Muscle layer of duodenum (tissue), 2 donors: ENCODE data around the gene COL23A1.

Experiments used
- H3K27ac ChIP-seq: one replicate; pipeline ENCODE4 v1.7.0; 2013; ENCODE audit warnings: mild to moderate bottlenecking, low read length
- H3K27me3 ChIP-seq: one replicate; pipeline ENCODE4 v1.7.0; 2013; ENCODE audit warnings: low read depth, mild to moderate bottlenecking, control low read depth, low read length
- H3K36me3 ChIP-seq, 2 donors: one replicate each; pipeline ENCODE4 v1.7.0; 2013; ENCODE audit warnings: low read length in 2 of 2, control low read depth in 1 of 2, mild to moderate bottlenecking in 1 of 2; ENCODE audit not compliant: insufficient read depth in 2 of 2, control insufficient read depth in 1 of 2
- H3K4me1 ChIP-seq, 2 donors: one replicate each; pipeline ENCODE4 v1.7.0; 2013; ENCODE audit warnings: low read length in 2 of 2, mild to moderate bottlenecking in 2 of 2, control low read depth in 1 of 2, moderate library complexity in 1 of 2; ENCODE audit not compliant: insufficient read depth in 2 of 2, control insufficient read depth in 1 of 2
- H3K4me3 ChIP-seq, 2 donors: one replicate each; pipeline ENCODE4 v1.7.0; 2013; ENCODE audit warnings: low read length in 2 of 2, low read depth in 1 of 2, mild to moderate bottlenecking in 1 of 2
- H3K9me3 ChIP-seq, 2 donors: one replicate each; pipeline ENCODE4 v1.7.0; 2013; ENCODE audit warnings: low read length in 2 of 2, control low read depth in 1 of 2, mild to moderate bottlenecking in 1 of 2; ENCODE audit not compliant: control insufficient read depth in 1 of 2
- donor health status: healthy.

The COL23A1 gene

GRCh38 chr5:178340637-178341036 lies 249.6 kb downstream of the COL23A1 start:
- Histone ChIP-seq H3K27me3 (no peaks in the 10 kb centered on the region), H3K27ac (no peak overlapping the region), H3K36me3 (no peaks in the 10 kb centered on the region), H3K4me3 (no peak overlapping the region), H3K4me1 (no peaks in the 10 kb centered on the region), H3K9me3 (no peaks in the 10 kb centered on the region)

- H3K27ac ChIP-seq, result no peak overlapping the region
Observed at GRCh38 chr5:178340187-178340586, 250.0 kb downstream of the COL23A1 start.

GRCh38 chr5:178339272-178339671 lies 250.9 kb downstream of the COL23A1 start:
- no peaks in the 10 kb centered on the region for H3K9me3 ChIP-seq
- H3K4me1 ChIP-seq, result no peaks in the 10 kb centered on the region
- no peaks in the 10 kb centered on the region for H3K36me3 ChIP-seq
- no peak overlapping the region for H3K4me3 ChIP-seq
- H3K27me3 ChIP-seq, result no peaks in the 10 kb centered on the region
- no peak overlapping the region for H3K27ac ChIP-seq

More at GRCh38 chr5:178340187-178340586, 250.0 kb downstream of the COL23A1 start:
- no peaks in the 10 kb centered on the region for H3K9me3 ChIP-seq
- H3K4me3 ChIP-seq, result no peak overlapping the region
- H3K36me3 ChIP-seq, result no peaks in the 10 kb centered on the region
- H3K27me3 ChIP-seq, result no peaks in the 10 kb centered on the region
- H3K4me1 ChIP-seq, result no peaks in the 10 kb centered on the region

- Histone ChIP-seq H3K4me1 (no peaks in the 10 kb centered on the region), H3K27me3 (no peaks in the 10 kb centered on the region), H3K9me3 (no peaks in the 10 kb centered on the region), H3K4me3 (no peak overlapping the region), H3K27ac (no peak overlapping the region), H3K36me3 (no peaks in the 10 kb centered on the region)
Observed at GRCh38 chr5:178338750-178339144, 251.4 kb downstream of the COL23A1 start.

GRCh38 chr5:178338126-178338749 lies 252.0 kb downstream of the COL23A1 start:
- H3K4me1 ChIP-seq, result no peaks in the 10 kb centered on the region
- H3K27me3 ChIP-seq, result no peaks in the 10 kb centered on the region
- H3K36me3 ChIP-seq, result no peaks in the 10 kb centered on the region
- no peak overlapping the region for H3K4me3 ChIP-seq
- H3K9me3 ChIP-seq, result no peaks in the 10 kb centered on the region
- H3K27ac ChIP-seq, result no peak overlapping the region

GRCh38 chr5:178337334-178337741 lies 252.9 kb downstream of the COL23A1 start:
- Histone ChIP-seq H3K36me3 (no peaks in the 10 kb centered on the region), H3K4me3 (no peak overlapping the region), H3K27ac (no peak overlapping the region), H3K27me3 (no peaks in the 10 kb centered on the region), H3K9me3 (no peaks in the 10 kb centered on the region), H3K4me1 (peaks cover 0 to under 1% of the 10 kb centered on the region in 2 donors)

- Histone ChIP-seq H3K27me3 (no peaks in the 10 kb centered on the region), H3K4me3 (no peak overlapping the region)
Observed at GRCh38 chr5:178336889-178337288, 253.3 kb downstream of the COL23A1 start.

GRCh38 chr5:178335302-178336030 lies 254.7 kb downstream of the COL23A1 start:
- Histone ChIP-seq H3K27me3 (no peaks in the 10 kb centered on the region), H3K4me1 (peaks cover 7 to 19% of the 10 kb centered on the region in 2 donors), H3K36me3 (no peaks in the 10 kb centered on the region), H3K4me3 (no peak overlapping the region), H3K27ac (no peak overlapping the region), H3K9me3 (no peaks in the 10 kb centered on the region)

More at GRCh38 chr5:178336889-178337288, 253.3 kb downstream of the COL23A1 start:
- Histone ChIP-seq H3K36me3 (no peaks in the 10 kb centered on the region), H3K9me3 (no peaks in the 10 kb centered on the region), H3K4me1 (peaks cover 3 to 5% of the 10 kb centered on the region in 2 donors), H3K27ac (no peak overlapping the region)

GRCh38 chr5:178334861-178335260 lies 255.3 kb downstream of the COL23A1 start:
- no peaks in the 10 kb centered on the region for H3K27me3 ChIP-seq

GRCh38 chr5:178333821-178334481 lies 256.2 kb downstream of the COL23A1 start:
- no peaks in the 10 kb centered on the region for H3K9me3 ChIP-seq
- peaks cover 7 to 23% of the 10 kb centered on the region in 2 donors for H3K4me1 ChIP-seq
- H3K36me3 ChIP-seq, result no peaks in the 10 kb centered on the region
- H3K27ac ChIP-seq, result no peak overlapping the region
- H3K4me3 ChIP-seq, result no peak overlapping the region
- H3K27me3 ChIP-seq, result no peaks in the 10 kb centered on the region

More at GRCh38 chr5:178334861-178335260, 255.3 kb downstream of the COL23A1 start:
- Histone ChIP-seq H3K4me3 (no peak overlapping the region), H3K36me3 (no peaks in the 10 kb centered on the region), H3K9me3 (no peaks in the 10 kb centered on the region), H3K4me1 (peaks cover 7 to 23% of the 10 kb centered on the region in 2 donors), H3K27ac (no peak overlapping the region)

GRCh38 chr5:178332210-178332641 lies 258.0 kb downstream of the COL23A1 start:
- Histone ChIP-seq H3K4me1 (peaks cover 7 to 23% of the 10 kb centered on the region in 2 donors), H3K27ac (no peak overlapping the region), H3K36me3 (no peaks in the 10 kb centered on the region), H3K27me3 (no peaks in the 10 kb centered on the region), H3K4me3 (no peak overlapping the region), H3K9me3 (no peaks in the 10 kb centered on the region)
